ENCODE measurements around the gene B3GLCT. TPM values are rescaled to one million over a fixed set of nuclear protein-coding genes. Genes with fewer than 3 reads are reported as not detected.
A peak's percentile ranks its signal among the peaks of the same experiment; 100 is the strongest.

B3GLCT gene
- total RNA-seq, 1 experiment from 2014 or later = 12.2 TPM

GRCh38 chr13:31224963-31225559 is 25.3 kb downstream of the B3GLCT start:
- Histone ChIP-seq H3K36me3 (no peaks in the 10 kb centered on the region), H3K27me3 (no peaks in the 10 kb centered on the region), H3K27ac (no peak overlapping the region), H3K4me3 (no peak overlapping the region), H3K4me1 (no peaks in the 10 kb centered on the region), H3K9me3 (replicated peaks) (no peaks in the 10 kb centered on the region)
- DNase-seq = no peak

GRCh38 chr13:31225998-31226675 is 26.4 kb downstream of the B3GLCT start:
- Histone ChIP-seq H3K4me3 (no peak overlapping the region), H3K9me3 (replicated peaks) (no peaks in the 10 kb centered on the region), H3K27ac (no peak overlapping the region), H3K4me1 (no peaks in the 10 kb centered on the region), H3K36me3 (no peaks in the 10 kb centered on the region), H3K27me3 (no peaks in the 10 kb centered on the region)
- DNase-seq = no peak

DNA sequence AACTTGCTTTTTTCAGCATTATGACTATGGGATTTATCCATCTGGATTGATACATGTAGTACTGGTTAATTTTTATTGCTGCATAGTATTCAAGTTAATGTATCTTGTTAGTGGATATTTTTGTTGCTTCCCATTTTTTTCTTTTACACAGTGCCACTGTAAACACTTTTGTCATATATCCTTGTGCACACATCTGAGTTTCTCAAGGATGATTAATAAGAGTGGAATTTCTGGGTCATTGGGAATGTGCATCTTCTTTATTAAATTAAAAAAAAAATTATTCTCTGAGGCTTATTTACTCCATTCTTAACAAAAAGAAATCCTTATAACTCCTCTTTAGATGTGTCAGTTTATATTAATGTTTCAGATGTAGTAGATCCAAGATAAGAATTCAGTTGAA is 27.3 kb downstream of the B3GLCT start:
- DNase-seq = no peak
- Histone ChIP-seq H3K36me3 (no peaks in the 10 kb centered on the region), H3K9me3 (replicated peaks) (no peaks in the 10 kb centered on the region), H3K27me3 (no peaks in the 10 kb centered on the region), H3K4me3 (no peak overlapping the region), H3K27ac (no peak overlapping the region), H3K4me1 (no peaks in the 10 kb centered on the region)

GRCh38 chr13:31227870-31228269 is 28.1 kb downstream of the B3GLCT start:
- no peak for DNase-seq

DNA sequence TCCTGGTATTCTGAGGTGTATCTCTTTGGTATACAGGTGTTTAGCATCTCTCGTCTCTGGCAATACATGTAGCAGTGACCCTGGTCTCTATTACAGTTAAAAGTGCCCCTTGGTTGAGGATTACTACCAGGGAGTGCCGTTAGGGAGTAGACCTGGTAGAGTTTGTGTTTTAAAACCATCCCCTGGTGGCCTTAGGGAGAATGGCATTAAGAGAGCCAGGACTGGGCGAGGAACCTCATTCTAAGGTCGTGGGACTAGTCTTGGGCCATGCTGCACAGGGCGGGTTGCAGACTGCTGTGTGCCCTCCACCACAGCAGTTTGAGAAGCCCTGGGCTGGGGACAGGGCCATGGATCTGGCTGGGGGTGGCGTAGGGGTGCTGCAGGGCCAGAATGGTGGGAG is 35.0 kb downstream of the B3GLCT start:
- Histone ChIP-seq H3K36me3 (no peaks in the 10 kb centered on the region), H3K4me1 (no peaks in the 10 kb centered on the region), H3K27me3 (no peaks in the 10 kb centered on the region), H3K9me3 (replicated peaks) (no peaks in the 10 kb centered on the region), H3K27ac (no peak overlapping the region), H3K4me3 (no peak overlapping the region)
- DNase-seq = peak in 1 of 2 experiments; percentile 32

More at GRCh38 chr13:31227870-31228269, 28.1 kb downstream of the B3GLCT start:
- Histone ChIP-seq H3K27ac (no peak overlapping the region), H3K27me3 (no peaks in the 10 kb centered on the region), H3K4me1 (no peaks in the 10 kb centered on the region), H3K4me3 (no peak overlapping the region), H3K36me3 (no peaks in the 10 kb centered on the region), H3K9me3 (replicated peaks) (no peaks in the 10 kb centered on the region)

GRCh38 chr13:31236211-31236786 is 36.5 kb downstream of the B3GLCT start:
- no peaks in the 10 kb centered on the region for H3K9me3 ChIP-seq (replicated peaks)
- DNase-seq = peak; percentile 23 to 64
- H3K27ac ChIP-seq = no peak overlapping the region
- no peaks in the 10 kb centered on the region for H3K36me3 ChIP-seq
- no peak overlapping the region for H3K4me3 ChIP-seq
- H3K4me1 ChIP-seq = no peaks in the 10 kb centered on the region
- no peaks in the 10 kb centered on the region for H3K27me3 ChIP-seq

GRCh38 chr13:31240921-31241320 is 41.1 kb downstream of the B3GLCT start:
- H3K4me3 ChIP-seq = no peak overlapping the region
- no peaks in the 10 kb centered on the region for H3K27me3 ChIP-seq
- no peak for DNase-seq
- H3K36me3 ChIP-seq = no peaks in the 10 kb centered on the region
- H3K27ac ChIP-seq = no peak overlapping the region
- H3K4me1 ChIP-seq = no peaks in the 10 kb centered on the region
- no peaks in the 10 kb centered on the region for H3K9me3 ChIP-seq (replicated peaks)

DNA sequence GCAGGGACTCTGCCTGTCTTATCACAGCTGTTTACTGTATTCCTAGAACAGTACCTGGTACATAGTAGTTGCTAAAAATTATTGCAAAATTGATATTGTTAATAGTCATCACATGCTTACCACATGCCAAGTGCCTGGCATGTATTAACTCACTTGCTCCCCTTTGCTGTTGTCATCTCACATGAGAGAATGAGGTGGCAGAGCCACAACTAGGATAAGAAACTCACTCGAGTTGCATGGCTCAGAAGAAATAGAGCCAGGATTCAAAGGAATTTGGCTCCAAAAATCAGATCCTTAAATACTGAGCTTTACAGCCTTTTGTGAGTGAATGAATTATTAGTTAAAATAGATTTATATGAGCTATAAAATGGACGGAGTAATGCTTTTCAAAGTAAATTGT is 42.6 kb downstream of the B3GLCT start:
- Histone ChIP-seq H3K27ac (no peak overlapping the region), H3K4me3 (no peak overlapping the region), H3K4me1 (no peaks in the 10 kb centered on the region), H3K9me3 (replicated peaks) (no peaks in the 10 kb centered on the region), H3K27me3 (no peaks in the 10 kb centered on the region), H3K36me3 (no peaks in the 10 kb centered on the region)
- DNase-seq = no peak

DNA sequence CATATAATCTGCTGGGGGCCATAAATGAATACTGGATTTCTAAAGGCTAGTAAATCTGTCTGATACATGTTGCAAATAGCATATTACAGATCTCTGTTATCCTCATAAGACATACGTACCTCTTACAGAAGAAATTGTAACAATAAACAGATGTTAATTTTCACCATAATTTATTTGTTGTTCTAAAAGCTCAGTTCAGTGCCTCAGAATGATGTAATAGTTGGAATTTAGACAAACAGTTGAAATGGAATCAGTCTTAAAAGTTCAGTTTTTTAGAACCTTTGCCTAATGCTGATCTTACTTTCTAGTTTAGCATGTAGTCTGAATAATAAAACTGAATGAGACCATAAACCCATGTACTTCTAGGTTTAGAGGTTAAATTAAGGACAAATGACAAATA is 43.1 kb downstream of the B3GLCT start:
- no peak overlapping the region for H3K27ac ChIP-seq
- 0 out of 2 replicates have a peak, but pooled peaks cover 2% of the 10 kb centered on the region for H3K36me3 ChIP-seq
- no peak overlapping the region for H3K4me3 ChIP-seq
- no peak for DNase-seq
- H3K9me3 ChIP-seq (replicated peaks) = no peaks in the 10 kb centered on the region
- no peaks in the 10 kb centered on the region for H3K4me1 ChIP-seq
- H3K27me3 ChIP-seq = no peaks in the 10 kb centered on the region

- H3K4me1 ChIP-seq = no peaks in the 10 kb centered on the region
- no peaks in the 10 kb centered on the region for H3K27me3 ChIP-seq
- H3K27ac ChIP-seq = no peak overlapping the region
- no peak overlapping the region for H3K4me3 ChIP-seq
- 0 out of 2 replicates have a peak, but pooled peaks cover 2% of the 10 kb centered on the region for H3K36me3 ChIP-seq
- DNase-seq = no peak
- H3K9me3 ChIP-seq (replicated peaks) = no peaks in the 10 kb centered on the region
Measured at GRCh38 chr13:31245598-31246373, 46.0 kb downstream of the B3GLCT start.

GRCh38 chr13:31246918-31247317 is 47.1 kb downstream of the B3GLCT start:
- Histone ChIP-seq H3K27ac (no peak overlapping the region), H3K9me3 (replicated peaks) (no peaks in the 10 kb centered on the region), H3K4me3 (no peak overlapping the region), H3K36me3 (0 out of 2 replicates have a peak, but pooled peaks cover 2% of the 10 kb centered on the region), H3K27me3 (no peaks in the 10 kb centered on the region), H3K4me1 (no peaks in the 10 kb centered on the region)
- DNase-seq = no peak

DNA sequence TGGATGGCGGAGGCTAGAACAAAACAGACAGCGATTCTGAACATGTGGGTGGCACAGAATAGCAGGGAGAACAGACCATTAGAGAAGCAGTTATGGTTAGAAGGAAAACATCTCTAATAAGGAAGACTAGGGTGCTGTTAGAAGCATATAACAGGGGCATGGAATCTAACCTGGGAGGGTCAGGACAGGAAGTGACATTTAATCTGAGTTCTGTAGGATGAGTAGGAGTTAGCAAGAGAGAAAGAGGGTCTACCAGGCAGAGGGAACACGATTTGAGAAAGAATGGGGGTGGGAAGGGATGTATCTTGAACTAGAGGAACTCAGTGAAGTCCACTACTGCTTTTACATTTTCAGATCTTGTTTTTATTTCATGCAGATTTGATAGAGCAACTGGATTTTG is 48.6 kb downstream of the B3GLCT start:
- no peak for DNase-seq
- H3K4me3 ChIP-seq = no peak overlapping the region
- H3K36me3 ChIP-seq = 0 out of 2 replicates have a peak, but pooled peaks cover 2% of the 10 kb centered on the region
- H3K9me3 ChIP-seq (replicated peaks) = no peaks in the 10 kb centered on the region
- no peaks in the 10 kb centered on the region for H3K4me1 ChIP-seq
- no peak overlapping the region for H3K27ac ChIP-seq
- H3K27me3 ChIP-seq = no peaks in the 10 kb centered on the region

- no peaks in the 10 kb centered on the region for H3K9me3 ChIP-seq (replicated peaks)
- H3K4me3 ChIP-seq = no peak overlapping the region
- no peak for DNase-seq
- H3K27me3 ChIP-seq = no peaks in the 10 kb centered on the region
- H3K36me3 ChIP-seq = 0 out of 2 replicates have a peak, but pooled peaks cover 2% of the 10 kb centered on the region
- no peaks in the 10 kb centered on the region for H3K4me1 ChIP-seq
- H3K27ac ChIP-seq = no peak overlapping the region
Measured at GRCh38 chr13:31248965-31249539, 49.3 kb downstream of the B3GLCT start.

DNA sequence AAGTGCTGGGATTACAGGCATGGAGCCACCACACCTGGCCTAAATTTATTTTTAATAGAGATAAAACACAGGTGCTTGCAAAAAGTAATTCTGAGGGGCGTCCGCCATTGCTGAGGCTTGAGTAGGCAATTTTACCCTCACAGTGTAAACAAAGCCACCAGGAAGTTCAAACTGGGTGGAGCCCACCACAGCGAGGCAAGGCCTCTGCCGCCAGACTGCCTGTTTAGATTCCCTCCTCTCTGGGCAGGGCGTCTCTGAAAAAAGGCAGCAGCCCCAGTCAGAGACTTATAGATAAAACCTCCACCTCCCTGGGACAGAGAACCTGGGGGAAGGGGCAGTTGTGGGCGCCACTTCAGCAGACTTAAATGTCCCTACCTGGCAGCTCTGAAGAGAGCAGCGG is 50.7 kb downstream of the B3GLCT start:
- no peaks in the 10 kb centered on the region for H3K27me3 ChIP-seq

More for the DNA sequence above, 50.7 kb downstream of the B3GLCT start:
- Histone ChIP-seq H3K4me3 (no peak overlapping the region), H3K36me3 (0 out of 2 replicates have a peak, but pooled peaks cover 2% of the 10 kb centered on the region), H3K4me1 (no peaks in the 10 kb centered on the region), H3K9me3 (replicated peaks) (0 out of 2 replicates have a peak, but pooled peaks cover 1% of the 10 kb centered on the region), H3K27ac (no peak overlapping the region)
- DNase-seq = no peak

Measured in SJCRH30 (cell line).